Stimulated activated CD4-positive, alpha-beta T cell treated with anti-CD3 and anti-CD28 coated beads, Interleukin-12 subunit alpha, Interleukin-12 subunit beta, amount 100 ng/mL, for 24 hours (primary cell): ENCODE measurements around the gene TMEM212.

ENCODE experiments used
- DNase-seq, 2 experiments: peaks; one replicate each; pipeline ENCODE4 v3.0.0-alpha.2; 2020; ENCODE audit warnings: low read depth in 2 of 2

Gene TMEM212

GRCh38 chr3:171860830-171861535 lies 17.8 kb downstream of the TMEM212 start:
- no peak for DNase-seq

GRCh38 chr3:171862392-171862791 lies 19.2 kb downstream of the TMEM212 start:
- no peak for DNase-seq

GRCh38 chr3:171862993-171863521 lies 19.9 kb downstream of the TMEM212 start:
- no peak for DNase-seq

- no peak for DNase-seq
These were observed 20.8 kb downstream of the TMEM212 start for GRCh38 chr3:171863920-171864319.

GRCh38 chr3:171865191-171865865 lies 22.2 kb downstream of the TMEM212 start:
- DNase-seq, result no peak

GRCh38 chr3:171867981-171868380 lies 24.8 kb downstream of the TMEM212 start:
- no peak for DNase-seq

GRCh38 chr3:171871392-171872274 lies 28.5 kb downstream of the TMEM212 start:
- no peak for DNase-seq

GRCh38 chr3:171873580-171873979 lies 30.4 kb downstream of the TMEM212 start:
- no peak for DNase-seq

GRCh38 chr3:171874251-171874681 lies 31.1 kb downstream of the TMEM212 start:
- DNase-seq, result no peak

GRCh38 chr3:171874879-171875278 lies 31.7 kb downstream of the TMEM212 start:
- DNase-seq, result no peak

GRCh38 chr3:171875923-171876412 lies 32.8 kb downstream of the TMEM212 start:
- DNase-seq, result peak in 1 of 2 experiments; percentile 4

GRCh38 chr3:171876680-171877147 lies 33.6 kb downstream of the TMEM212 start:
- DNase-seq, result no peak

- DNase-seq, result no peak
These were observed 35.5 kb downstream of the TMEM212 start for GRCh38 chr3:171878461-171879225.

GRCh38 chr3:171879472-171879871 lies 36.3 kb downstream of the TMEM212 start:
- DNase-seq, result no peak

- no peak for DNase-seq
These were observed 37.1 kb downstream of the TMEM212 start for GRCh38 chr3:171880101-171880870.

GRCh38 chr3:171881251-171881650 lies 38.1 kb downstream of the TMEM212 start:
- no peak for DNase-seq

GRCh38 chr3:171883257-171883892 lies 40.2 kb downstream of the TMEM212 start:
- no peak for DNase-seq

- no peak for DNase-seq
These were observed 40.7 kb downstream of the TMEM212 start for GRCh38 chr3:171883893-171884279.

GRCh38 chr3:171888466-171888865 lies 45.3 kb downstream of the TMEM212 start:
- DNase-seq, result no peak

GRCh38 chr3:171890398-171890797 lies 47.2 kb downstream of the TMEM212 start:
- DNase-seq, result no peak
